Measurements from ENCODE around the gene COMMD1.
"Not testable (repeated sequence)": the region's sequence is repeated elsewhere in the genome, so short reads cannot be mapped to it uniquely, and the experiment has no call there.

The COMMD1 gene

GRCh38 chr2:62150597-62151305 lies 245.3 kb downstream of the COMMD1 start:
- Mint-ChIP-seq H3K9me3 (peaks cover 3% of the 10 kb centered on the region), H3K36me3 (ENCODE audit: low read depth) (peaks cover 6% of the 10 kb centered on the region), H3K27me3 (no peaks in the 10 kb centered on the region), H3K4me3 (no peak overlapping the region), H3K4me1 (ENCODE audit: low read depth) (peaks cover 7% of the 10 kb centered on the region), H3K27ac (no peak overlapping the region)
- no peak for DNase-seq

DNA sequence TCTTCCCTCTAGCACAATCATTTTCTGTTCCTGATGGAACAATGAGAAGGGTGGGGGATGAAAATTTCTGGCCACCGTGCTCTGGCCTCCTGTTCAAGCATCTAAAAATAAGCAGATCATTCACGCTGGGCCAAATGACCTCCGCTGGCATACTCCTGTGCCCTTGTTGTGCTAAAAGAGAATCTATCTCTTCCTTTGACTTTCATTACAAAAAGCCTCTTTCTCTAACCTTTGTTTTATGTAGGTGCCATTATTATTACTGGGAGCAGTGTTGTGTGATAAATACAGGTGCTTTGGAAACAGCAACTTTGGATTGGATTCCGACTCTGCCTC lies 245.8 kb downstream of the COMMD1 start:
- Mint-ChIP-seq H3K27ac (no peak overlapping the region), H3K36me3 (ENCODE audit: low read depth) (peaks cover 6% of the 10 kb centered on the region), H3K9me3 (peaks cover 3% of the 10 kb centered on the region), H3K4me1 (ENCODE audit: low read depth) (peaks cover 7% of the 10 kb centered on the region), H3K27me3 (no peaks in the 10 kb centered on the region), H3K4me3 (no peak overlapping the region)
- DNase-seq = no peak

DNA sequence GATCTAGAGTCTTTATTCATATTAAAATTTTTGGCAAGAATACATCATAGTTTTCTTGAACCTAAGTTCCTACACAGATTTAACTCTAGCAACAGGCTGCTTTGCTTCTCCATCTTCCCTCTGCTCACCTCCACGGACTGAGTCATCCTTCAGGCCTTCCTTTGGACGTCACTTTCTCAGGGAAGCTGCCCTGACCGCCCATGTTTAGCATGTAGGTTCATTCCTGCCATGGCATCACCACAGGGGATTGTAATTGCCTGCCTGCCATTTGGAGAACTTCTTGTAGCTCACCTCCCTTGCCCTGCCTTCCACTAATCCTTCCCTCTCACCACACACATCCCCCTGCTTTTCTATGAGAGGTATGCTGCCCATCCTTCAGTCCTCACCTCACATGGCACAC lies 246.5 kb downstream of the COMMD1 start:
- DNase-seq = no peak
- Mint-ChIP-seq H3K4me3 (no peak overlapping the region), H3K4me1 (ENCODE audit: low read depth) (peaks cover 1% of the 10 kb centered on the region), H3K27me3 (no peaks in the 10 kb centered on the region), H3K9me3 (peaks cover 3% of the 10 kb centered on the region), H3K27ac (no peak overlapping the region), H3K36me3 (ENCODE audit: low read depth) (peaks cover 3% of the 10 kb centered on the region)

GRCh38 chr2:62156861-62157496 lies 251.5 kb downstream of the COMMD1 start:
- H3K4me1 Mint-ChIP-seq (ENCODE audit: low read depth) = peaks cover 2% of the 10 kb centered on the region
- peaks cover 3% of the 10 kb centered on the region for H3K9me3 Mint-ChIP-seq
- no peak for DNase-seq
- H3K4me3 Mint-ChIP-seq = no peak overlapping the region
- peaks cover 3% of the 10 kb centered on the region for H3K36me3 Mint-ChIP-seq (ENCODE audit: low read depth)
- H3K27me3 Mint-ChIP-seq = no peaks in the 10 kb centered on the region
- no peak overlapping the region for H3K27ac Mint-ChIP-seq

DNA sequence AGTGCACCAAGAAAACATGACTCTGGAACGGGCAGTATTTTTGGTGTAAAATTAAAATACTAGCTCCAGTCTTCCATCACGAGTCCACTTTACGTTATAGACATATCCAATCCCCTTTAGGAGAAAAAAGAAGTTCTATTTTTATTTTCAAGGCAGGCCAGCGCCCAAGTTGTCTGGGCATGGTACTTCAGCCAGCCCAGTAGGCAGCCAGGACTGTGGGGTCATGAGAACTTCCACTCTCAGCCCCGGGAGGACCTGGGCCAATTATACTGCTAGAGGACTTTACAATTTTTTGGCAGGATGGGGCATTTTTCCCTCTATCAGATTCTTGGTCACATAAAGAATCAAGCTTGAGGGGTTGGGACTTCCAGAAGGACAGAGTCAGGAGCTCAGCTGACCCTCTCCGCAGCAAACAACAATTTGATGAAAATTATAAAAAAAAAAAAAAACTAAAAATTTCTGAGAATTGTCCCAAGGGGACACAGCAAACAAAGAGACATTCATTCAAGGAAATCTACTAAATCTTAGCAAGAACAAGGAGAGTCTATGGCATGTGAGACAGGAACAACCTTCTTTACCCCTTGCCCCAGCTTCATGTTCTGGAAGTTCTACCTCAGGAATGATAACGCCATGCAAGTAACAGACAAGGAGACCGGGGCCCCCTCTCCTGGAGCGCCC lies 253.1 kb downstream of the COMMD1 start:
- H3K9me3 Mint-ChIP-seq = peaks cover 3% of the 10 kb centered on the region
- no peak overlapping the region for H3K27ac Mint-ChIP-seq
- H3K4me1 Mint-ChIP-seq (ENCODE audit: low read depth) = peaks cover 2% of the 10 kb centered on the region
- H3K4me3 Mint-ChIP-seq = no peak overlapping the region
- no peaks in the 10 kb centered on the region for H3K27me3 Mint-ChIP-seq
- DNase-seq = no peak
- H3K36me3 Mint-ChIP-seq (ENCODE audit: low read depth) = peaks cover 3% of the 10 kb centered on the region

DNA sequence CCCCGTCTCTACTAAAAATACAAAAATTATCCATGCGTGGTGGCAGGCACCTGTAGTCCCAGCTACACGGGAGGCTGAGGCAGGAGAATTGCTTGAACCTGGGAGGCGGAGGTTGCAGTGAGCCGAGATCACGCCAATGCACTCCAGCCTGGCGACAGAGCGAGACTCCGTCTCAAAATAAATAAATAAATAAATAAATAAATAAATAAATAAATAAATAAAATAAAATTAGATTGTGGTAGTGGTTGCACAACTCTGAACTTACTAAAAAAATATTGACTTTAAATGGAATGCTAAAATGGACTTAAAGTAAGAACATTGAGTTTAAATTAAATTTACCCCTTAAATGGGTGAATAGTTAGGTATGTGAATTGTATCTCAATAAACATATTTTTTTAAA lies 255.2 kb downstream of the COMMD1 start:
- H3K27ac Mint-ChIP-seq; H3K27me3 Mint-ChIP-seq; H3K4me3 Mint-ChIP-seq; H3K4me1 Mint-ChIP-seq (ENCODE audit: low read depth); DNase-seq; H3K9me3 Mint-ChIP-seq; H3K36me3 Mint-ChIP-seq (ENCODE audit: low read depth): not testable (repeated sequence)

DNA sequence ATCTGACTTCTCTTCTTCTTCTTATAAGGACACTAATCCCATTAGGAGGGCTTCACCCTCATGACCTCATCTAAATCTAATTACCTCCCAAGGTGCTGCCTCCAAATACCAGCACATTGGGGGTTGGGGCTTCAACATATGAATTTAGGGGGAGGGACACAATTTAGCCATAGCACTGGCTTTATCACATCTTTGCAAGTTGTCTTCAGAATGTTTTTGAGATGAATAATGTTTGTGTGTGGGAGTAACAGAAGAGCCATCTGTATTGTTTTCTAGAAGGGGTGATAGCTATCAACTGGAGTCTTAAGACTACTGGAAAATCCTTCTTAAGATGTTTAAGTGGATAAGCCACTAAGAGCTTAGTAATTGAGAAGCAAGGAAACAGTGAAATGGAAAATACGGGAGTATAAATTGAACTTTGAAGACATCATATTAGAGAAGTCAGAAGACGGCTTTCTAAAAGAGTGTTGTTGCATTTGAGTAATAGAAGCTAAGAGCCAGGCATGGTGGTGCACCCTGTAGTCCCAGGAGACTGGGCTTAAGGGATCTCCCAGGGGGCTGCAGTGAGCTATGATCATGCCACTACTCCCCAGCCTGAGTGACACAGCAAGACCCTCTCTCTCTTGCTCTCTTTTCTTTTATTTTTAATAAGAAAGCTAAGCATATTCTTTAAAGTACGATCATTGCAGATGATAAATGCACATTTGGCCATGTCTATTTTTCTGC lies 257.8 kb downstream of the COMMD1 start:
- Mint-ChIP-seq H3K36me3 (ENCODE audit: low read depth) (no peaks in the 10 kb centered on the region), H3K4me1 (ENCODE audit: low read depth) (peaks cover 2% of the 10 kb centered on the region), H3K27ac (no peak overlapping the region), H3K9me3 (no peaks in the 10 kb centered on the region), H3K4me3 (no peak overlapping the region), H3K27me3 (no peaks in the 10 kb centered on the region)
- DNase-seq = no peak

GRCh38 chr2:62163834-62164233 lies 258.4 kb downstream of the COMMD1 start:
- no peaks in the 10 kb centered on the region for H3K36me3 Mint-ChIP-seq (ENCODE audit: low read depth)
- H3K4me1 Mint-ChIP-seq (ENCODE audit: low read depth) = peaks cover 2% of the 10 kb centered on the region
- no peaks in the 10 kb centered on the region for H3K9me3 Mint-ChIP-seq
- H3K4me3 Mint-ChIP-seq = no peak overlapping the region
- H3K27me3 Mint-ChIP-seq = no peaks in the 10 kb centered on the region
- H3K27ac Mint-ChIP-seq = no peak overlapping the region
- DNase-seq = no peak

DNA sequence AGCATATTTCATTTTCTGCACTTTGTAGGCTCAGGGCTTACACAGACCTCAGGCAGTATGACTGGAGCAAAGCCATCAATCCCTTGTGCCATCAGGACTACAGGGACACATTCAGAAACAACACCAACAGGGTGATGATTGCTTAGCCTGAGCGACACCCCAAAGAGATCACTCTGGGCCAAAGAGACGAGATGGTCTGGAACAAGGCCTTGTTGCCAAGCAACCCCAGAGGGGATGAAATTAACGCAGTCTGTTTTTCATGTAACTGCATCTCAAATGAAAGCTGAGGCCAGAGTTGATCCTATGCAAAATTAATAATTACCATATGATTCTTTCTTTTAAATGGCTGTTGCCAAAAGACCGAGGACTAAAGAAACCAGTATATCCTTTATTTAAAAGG lies 270.3 kb downstream of the COMMD1 start:
- no peak for DNase-seq
- H3K4me1 Mint-ChIP-seq (ENCODE audit: low read depth) = no peaks in the 10 kb centered on the region
- H3K9me3 Mint-ChIP-seq = no peaks in the 10 kb centered on the region
- H3K27ac Mint-ChIP-seq = no peak overlapping the region
- no peaks in the 10 kb centered on the region for H3K36me3 Mint-ChIP-seq (ENCODE audit: low read depth)
- no peak overlapping the region for H3K4me3 Mint-ChIP-seq
- H3K27me3 Mint-ChIP-seq = no peaks in the 10 kb centered on the region

DNA sequence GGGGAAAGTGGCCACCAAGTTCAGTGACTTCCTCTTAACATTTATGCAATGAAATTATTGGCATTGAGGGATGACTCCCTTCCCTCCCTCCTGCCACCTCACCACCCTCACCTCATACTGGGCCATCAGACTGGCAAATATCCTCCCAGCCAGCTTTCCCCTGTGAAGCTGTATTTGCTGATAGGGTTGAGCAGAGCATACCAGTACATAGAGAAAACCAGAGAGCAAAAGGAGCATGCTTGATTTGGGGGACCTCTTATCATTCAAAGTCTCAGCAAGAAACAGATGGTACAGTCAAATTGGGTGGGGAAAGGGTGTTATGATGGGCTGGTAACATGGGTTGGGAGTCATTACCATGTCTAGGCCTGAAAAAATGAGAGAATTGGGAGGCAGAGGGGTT lies 271.3 kb downstream of the COMMD1 start:
- H3K4me3 Mint-ChIP-seq = no peak overlapping the region
- H3K27me3 Mint-ChIP-seq = no peaks in the 10 kb centered on the region
- H3K36me3 Mint-ChIP-seq (ENCODE audit: low read depth) = no peaks in the 10 kb centered on the region
- H3K9me3 Mint-ChIP-seq = no peaks in the 10 kb centered on the region
- peaks cover 2% of the 10 kb centered on the region for H3K4me1 Mint-ChIP-seq (ENCODE audit: low read depth)
- DNase-seq = no peak
- no peak overlapping the region for H3K27ac Mint-ChIP-seq

- Mint-ChIP-seq H3K4me3 (no peak overlapping the region), H3K27ac (no peak overlapping the region), H3K4me1 (ENCODE audit: low read depth) (peaks cover 2% of the 10 kb centered on the region), H3K9me3 (no peaks in the 10 kb centered on the region), H3K27me3 (no peaks in the 10 kb centered on the region), H3K36me3 (ENCODE audit: low read depth) (no peaks in the 10 kb centered on the region)
- DNase-seq = no peak
Observed at GRCh38 chr2:62177392-62178049, 272.0 kb downstream of the COMMD1 start.

DNA sequence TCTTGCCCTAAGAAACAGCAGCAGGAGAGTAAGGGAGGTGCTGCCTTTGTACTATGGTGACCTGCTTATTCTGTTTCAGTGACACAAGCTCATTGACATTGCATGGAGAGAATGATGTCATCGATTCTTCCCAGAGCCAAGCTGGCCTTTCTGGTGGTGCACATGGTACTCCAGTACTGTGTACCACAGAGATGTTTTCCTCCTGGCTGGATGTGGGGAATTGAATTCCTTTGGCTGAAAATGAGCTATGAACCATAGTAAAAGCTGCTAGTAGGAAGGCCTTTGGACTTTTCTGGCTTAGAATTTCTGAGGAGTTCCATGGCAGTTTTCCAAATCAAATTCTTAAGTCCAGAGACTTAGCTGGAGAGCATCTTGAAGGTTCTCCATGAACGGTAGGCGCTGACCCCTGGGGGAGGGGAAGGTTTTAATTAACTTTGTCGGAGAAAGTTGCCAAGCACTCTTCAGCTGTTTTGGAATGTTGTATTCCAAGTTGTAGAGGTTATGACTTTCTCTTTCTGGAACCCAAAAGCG lies 273.3 kb downstream of the COMMD1 start:
- Mint-ChIP-seq H3K27me3 (no peaks in the 10 kb centered on the region), H3K4me1 (ENCODE audit: low read depth) (peaks cover 2% of the 10 kb centered on the region), H3K27ac (no peak overlapping the region), H3K36me3 (ENCODE audit: low read depth) (no peaks in the 10 kb centered on the region), H3K9me3 (no peaks in the 10 kb centered on the region), H3K4me3 (no peak overlapping the region)
- DNase-seq = no peak

DNA sequence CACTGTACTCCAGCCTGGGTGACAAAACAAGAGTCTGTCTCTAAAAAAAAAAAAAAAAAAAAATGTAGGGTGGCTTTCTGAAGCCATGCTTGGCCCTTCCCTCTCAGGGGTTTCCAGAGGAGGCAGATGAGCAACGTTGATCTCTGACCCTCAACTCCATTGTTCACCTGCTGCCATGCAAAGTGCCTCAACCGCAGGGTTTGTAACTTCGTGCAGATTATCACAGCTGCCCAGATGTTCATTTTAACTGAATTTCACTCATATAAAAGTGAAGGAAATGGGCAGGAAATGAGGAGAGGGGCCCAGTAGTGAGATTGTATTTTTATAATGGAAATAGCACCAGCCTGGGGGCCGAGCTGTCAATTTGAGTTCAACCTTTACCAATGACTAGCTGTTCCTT lies 275.5 kb downstream of the COMMD1 start:
- H3K9me3 Mint-ChIP-seq = no peaks in the 10 kb centered on the region
- H3K27ac Mint-ChIP-seq = no peak overlapping the region
- peaks cover 2% of the 10 kb centered on the region for H3K4me1 Mint-ChIP-seq (ENCODE audit: low read depth)
- no peak for DNase-seq
- H3K4me3 Mint-ChIP-seq = no peak overlapping the region
- H3K27me3 Mint-ChIP-seq = no peaks in the 10 kb centered on the region
- no peaks in the 10 kb centered on the region for H3K36me3 Mint-ChIP-seq (ENCODE audit: low read depth)

GRCh38 chr2:62181843-62182242 lies 276.4 kb downstream of the COMMD1 start:
- Mint-ChIP-seq H3K36me3 (ENCODE audit: low read depth) (no peaks in the 10 kb centered on the region), H3K4me3 (no peak overlapping the region), H3K9me3 (no peaks in the 10 kb centered on the region), H3K27me3 (no peaks in the 10 kb centered on the region), H3K27ac (no peak overlapping the region), H3K4me1 (ENCODE audit: low read depth) (peaks cover 2% of the 10 kb centered on the region)
- DNase-seq = no peak
